HG02840 (cell line): ENCODE data around the gene IL32.
"Not testable (repeated sequence)": the region's sequence is repeated elsewhere in the genome, so short reads cannot be mapped to it uniquely, and the experiment has no call there.

ENCODE experiments used
- ATAC-seq: cut with Tn5 transposase; IDR thresholded peaks from one replicate; pipeline ENCODE4 v1.9.1; 2021; ENCODE audit warnings: mild to moderate bottlenecking, moderate library complexity, moderate number of reproducible peaks; ENCODE audit not compliant: unreplicated experiment, low FRiP score

IL32 gene

DNA sequence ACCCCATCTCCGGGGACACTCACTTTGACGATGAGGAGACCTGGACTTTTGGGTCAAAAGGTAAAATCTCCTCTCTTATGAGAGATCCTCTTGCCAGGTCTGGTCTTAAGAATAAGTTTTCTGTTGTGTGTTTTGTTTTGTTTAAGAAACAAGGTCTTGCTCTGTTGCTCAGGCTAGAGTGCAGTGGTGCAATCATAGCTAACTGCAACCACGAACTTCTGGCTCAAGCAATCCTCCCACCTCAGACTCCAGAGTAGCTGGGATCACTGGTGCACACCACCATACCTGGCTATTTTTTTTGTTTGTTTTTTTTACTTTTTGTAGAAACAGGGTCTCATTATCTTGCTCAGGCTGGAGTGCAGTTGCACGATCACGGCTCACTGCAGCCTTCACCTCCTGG lies 15.0 kb upstream of the IL32 start:
- ATAC-seq, result no peak

DNA sequence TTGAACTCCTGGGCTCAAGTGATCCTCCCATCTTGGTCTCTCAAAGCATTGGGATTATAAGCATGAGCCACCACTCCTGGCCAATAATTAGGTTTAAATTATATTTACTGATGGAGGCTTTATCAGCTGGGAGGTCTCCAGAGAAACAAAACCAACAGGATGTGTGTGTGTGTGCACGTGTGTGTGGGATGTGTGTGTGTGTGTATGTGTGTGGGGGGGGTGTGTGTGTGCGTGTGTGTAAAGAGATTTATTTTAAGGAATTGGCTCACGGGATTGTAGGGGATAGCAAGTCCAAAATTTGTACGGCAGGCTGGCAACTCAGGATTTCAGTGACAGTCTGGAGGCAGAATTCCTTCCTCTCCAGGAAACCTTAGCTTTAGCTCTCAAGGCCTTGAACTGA lies 14.4 kb upstream of the IL32 start:
- no peak for ATAC-seq

DNA sequence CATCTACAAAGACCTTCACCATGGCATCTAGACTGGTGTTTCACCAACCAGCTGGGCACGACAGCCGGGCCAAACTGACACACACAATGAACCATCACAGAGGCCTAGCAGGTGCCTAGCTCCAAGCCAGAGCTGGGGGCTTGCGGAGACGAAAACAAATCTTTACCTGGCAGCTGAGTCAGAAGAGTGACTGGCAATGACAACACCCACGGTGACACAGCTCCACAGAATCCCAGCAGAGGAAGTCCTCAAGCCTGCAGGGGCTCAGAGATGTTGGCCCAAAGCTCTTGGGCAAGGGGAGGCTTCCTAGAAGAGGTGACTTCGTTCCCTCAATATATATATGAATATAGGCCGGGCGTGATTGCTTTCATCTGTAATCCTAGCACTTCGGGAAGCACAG lies 13.9 kb upstream of the IL32 start:
- ATAC-seq, result no peak

DNA sequence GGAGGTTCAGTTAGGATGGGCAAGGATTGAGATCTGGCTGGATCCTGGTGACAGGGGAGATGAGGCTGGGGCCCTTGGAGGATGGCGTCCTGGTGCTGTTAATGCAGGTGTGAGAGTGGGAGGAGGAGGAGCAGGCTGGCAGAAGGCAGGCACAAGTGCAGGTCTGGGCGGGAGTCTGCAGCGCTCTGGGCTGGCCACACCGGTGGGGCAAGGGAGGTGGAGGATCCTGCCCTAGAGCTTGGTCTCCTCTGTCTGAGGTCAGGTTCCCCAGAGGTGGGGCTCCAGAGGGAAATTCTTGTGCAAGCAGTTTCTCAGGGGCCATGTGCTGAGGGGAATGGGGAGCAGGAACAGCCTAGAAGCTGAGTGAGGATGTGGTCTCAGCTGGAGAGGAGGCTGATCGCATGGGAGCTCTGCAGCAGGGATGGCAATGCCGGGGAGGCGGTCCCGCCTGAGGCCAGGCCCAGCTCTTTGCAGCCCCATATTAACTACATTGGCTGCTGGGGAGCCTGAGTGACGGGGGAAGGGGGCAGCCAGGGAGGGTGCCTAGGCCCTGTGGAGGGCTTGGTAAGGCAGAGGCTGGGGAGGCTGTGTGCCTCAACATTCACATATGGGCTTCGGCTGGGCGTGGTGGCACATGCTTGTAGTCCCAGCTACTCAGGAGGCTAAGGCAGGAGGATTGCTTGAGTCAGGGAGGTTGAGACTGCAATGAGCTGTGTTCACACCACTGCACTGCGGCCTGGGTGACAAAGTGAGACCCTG lies 12.7 kb upstream of the IL32 start:
- not testable (repeated sequence) for ATAC-seq

DNA sequence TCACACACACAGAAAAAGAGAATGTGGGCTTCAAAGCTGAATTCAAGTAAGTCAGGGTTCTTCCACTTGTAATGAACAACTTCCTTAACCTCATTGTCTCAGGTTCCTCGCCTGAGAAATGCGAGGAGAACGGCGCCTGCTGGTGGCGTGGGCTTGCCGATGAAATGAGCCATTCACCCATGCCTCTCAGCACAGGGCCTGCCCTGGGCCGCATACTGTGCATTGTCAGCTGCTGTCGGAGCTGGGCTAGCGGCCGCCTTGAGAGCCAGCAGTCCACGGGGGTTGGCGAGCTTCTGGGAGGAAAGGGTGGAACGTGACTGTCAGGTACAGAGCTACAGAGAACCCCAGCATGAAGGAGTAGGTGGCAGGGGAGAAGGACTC lies 12.1 kb upstream of the IL32 start:
- ATAC-seq, result not testable (repeated sequence)

DNA sequence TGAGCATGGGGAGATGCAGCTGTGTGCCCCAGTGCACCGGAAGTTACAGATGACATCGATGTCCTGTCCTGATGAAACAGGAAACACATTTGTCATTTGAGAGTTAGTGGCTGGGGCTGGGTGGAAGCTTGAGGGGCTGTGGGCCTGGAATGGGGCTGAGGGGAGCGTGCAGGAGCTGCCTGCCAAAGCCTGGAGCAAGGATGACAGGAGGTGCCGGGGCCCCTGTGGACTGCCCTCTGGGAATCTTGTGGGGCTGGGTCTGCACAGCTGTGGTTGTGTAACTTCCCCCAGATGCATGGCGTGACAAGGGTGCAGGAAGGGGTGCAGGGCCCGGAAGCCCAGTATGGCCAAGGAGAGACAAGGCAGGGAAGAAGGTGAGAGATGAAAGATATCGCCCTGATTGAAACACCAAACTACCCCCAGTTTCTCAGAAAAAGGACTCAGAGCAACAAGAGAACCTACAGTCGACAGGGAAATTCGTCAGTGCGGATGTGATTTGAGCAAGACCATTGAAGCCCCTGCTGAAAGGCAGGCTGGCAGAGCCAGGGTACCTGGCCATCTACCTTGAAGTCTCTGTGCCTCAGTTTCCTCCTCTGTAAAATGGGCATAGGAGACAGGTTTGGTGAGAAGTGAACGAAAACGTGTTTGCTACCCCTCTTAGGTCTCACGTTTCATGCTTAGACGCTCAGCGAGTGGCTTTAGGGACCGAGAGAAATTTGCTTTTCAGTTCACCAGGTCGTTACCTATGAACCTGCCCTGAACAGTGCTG lies 10.3 kb upstream of the IL32 start:
- no peak for ATAC-seq

DNA sequence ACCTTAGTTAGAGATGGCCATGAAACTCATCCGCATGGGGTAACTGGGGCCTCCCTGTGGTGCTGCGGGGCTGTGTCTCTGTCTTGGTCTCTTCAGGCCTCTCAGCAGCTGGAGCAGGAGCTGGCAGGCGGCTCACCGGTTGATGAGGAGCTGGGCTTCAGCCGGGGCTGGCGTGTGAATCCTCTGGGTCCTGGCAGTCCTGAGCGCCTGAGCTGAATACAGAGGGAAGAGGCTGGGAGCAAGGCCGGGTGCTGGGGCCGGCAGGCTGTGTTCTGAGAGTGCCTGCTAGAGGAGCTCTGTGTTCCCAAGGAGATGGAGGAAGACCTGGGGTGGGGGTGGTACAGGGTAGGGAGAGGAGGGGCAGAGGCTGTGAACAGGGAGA lies 9.7 kb upstream of the IL32 start:
- not testable (repeated sequence) for ATAC-seq

DNA sequence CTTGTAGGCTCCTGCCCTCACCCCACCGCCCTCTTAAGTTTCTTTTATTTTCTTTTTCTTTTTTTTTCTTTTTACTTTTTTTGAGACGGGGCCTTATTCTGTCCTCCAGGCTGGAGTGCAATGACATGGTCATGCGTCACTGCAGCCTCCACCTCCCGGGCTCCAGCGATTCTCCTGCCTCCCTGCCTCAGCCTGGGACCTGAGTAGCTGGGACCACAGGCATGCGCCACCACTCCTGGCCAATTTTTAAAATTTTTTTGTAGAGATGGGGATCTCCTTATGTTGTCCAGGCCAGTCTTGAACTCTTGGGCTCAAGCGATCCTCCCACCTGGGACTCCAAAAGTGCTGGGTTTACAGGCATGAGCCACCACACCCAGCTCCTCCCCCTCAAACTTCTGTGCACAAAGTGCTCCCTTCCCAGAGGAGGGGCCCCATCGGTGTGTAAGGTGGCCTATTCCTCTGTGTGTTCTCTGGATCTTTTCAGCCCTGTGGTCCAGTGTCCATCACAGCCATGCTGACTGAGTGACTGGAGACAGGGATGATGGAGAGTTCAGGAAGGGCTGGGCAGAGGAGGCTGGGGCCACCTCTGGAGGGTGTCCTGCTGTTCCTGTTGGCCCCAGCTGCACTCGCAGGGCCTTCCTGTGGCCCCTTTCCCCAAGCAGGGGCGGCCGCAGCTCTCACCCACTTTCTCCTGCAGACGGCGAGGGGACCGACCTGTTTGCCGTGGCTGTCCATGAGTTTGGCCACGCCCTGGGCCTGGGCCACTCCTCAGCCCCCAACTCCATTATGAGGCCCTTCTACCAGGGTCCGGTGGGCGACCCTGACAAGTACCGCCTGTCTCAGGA lies 8.9 kb upstream of the IL32 start:
- ATAC-seq, result no peak

DNA sequence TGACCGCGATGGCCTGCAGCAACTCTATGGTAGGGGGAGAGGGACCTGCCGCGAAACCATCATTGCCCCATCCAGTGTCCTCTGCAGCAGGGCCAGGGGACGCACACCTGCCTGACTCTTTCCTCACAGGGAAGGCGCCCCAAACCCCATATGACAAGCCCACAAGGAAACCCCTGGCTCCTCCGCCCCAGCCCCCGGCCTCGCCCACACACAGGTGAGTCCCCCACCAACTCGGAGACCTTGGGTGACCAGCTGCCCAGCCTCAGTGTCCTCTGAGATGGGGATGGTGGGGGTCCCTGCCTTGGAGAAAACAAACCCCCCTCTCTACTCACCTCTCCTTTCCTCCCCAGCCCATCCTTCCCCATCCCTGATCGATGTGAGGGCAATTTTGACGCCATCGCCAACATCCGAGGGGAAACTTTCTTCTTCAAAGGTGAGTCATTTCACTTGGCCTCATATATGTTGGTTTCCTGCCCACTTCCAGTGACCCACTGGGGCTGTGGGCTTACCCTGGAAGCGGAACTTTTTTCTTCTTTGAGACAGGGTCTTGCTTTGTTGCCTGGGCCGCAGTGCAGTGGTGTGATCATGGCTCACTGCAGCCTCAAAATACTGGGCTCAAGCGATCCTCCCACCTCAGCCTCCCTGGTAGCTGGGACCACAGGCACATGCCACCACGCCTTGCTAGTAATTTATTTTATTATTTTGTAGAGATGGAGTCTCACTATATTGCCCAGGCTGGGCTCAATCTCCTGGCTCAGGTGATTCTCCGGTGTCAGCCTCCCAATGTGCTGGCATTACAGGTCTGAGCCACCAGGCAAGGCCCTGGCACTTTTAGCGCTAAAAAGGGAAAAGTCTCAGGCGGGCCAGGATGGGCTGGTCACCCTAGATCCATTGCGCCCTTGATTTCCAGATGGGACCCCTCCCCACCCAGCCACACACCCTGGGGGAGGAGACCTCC lies 8.0 kb upstream of the IL32 start:
- no peak for ATAC-seq

DNA sequence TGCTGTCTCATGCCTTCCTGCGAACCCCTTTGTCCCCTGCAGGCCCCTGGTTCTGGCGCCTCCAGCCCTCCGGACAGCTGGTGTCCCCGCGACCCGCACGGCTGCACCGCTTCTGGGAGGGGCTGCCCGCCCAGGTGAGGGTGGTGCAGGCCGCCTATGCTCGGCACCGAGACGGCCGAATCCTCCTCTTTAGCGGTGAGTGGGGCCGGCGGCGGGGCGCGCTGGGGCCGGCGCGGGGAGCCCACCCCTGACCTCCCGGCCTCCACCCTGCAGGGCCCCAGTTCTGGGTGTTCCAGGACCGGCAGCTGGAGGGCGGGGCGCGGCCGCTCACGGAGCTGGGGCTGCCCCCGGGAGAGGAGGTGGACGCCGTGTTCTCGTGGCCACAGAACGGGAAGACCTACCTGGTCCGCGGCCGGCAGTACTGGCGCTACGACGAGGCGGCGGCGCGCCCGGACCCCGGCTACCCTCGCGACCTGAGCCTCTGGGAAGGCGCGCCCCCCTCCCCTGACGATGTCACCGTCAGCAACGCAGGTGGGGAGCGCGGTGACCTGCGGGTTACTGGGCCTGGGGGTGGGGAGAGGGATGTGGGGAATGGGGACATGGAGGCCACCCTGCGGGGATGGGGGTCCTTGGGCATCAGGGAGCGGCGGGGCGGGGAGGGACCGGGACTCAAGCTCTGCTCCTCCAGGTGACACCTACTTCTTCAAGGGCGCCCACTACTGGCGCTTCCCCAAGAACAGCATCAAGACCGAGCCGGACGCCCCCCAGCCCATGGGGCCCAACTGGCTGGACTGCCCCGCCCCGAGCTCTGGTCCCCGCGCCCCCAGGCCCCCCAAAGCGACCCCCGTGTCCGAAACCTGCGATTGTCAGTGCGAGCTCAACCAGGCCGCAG lies 7.1 kb upstream of the IL32 start:
- ATAC-seq, result peak; percentile 19

DNA sequence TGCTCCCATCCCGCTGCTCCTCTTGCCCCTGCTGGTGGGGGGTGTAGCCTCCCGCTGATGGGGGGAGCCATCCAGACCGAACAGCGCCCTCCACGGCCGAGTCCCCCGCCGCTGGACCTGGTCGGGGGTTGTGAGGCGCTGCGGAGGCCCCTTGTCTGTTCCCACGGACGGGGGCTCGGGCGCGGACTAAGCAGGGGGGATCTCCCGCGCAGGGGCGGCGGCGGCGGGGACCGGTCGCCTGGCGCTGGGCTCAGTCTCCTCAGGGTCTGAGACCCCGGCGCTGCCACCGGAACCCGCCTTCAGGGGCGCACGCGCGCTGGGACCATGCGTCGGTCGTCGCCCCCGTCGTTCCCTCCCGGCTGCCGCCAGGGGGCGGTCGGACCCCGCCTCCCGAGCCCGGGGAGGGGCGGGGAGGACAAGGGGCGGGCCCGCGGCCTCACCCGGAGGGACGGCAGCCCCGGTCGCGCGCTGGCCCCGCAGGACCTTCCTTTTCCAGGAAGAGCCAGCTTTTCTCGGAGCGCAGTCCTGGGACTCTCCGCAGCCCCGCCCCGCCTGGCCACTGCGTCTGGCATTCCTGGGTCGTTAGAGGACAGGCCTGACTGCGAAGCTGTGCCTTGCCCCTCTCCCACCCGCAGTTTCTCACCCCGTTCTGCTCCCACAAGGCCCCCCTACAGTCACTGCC lies 6.3 kb upstream of the IL32 start:
- peak; percentile 79 for ATAC-seq

DNA sequence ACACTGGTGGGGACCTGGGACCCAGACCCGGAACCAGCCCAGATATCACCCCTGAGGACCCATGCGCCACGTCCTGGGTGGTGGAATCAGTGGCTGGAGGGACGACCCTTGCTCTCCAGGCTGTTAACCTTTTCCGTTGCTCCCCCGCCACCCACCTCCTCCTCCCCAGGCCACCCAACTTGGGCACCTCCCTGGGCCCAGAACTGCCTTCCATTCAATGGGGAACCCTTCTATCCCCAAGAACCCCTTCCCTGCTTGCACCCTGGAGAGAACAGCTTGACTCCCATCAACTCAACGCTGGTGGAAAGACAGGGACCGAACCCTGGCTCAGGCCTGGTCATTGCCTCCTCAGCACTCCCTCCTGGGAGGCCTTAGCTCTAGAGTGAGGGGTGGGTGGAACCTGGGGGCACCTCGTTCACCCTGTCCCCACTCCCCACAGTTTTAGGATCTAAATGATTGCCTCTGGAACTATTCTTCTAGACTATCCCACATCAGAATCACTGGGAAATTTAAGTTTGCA lies 5.7 kb upstream of the IL32 start:
- ATAC-seq, result peak; percentile 8

DNA sequence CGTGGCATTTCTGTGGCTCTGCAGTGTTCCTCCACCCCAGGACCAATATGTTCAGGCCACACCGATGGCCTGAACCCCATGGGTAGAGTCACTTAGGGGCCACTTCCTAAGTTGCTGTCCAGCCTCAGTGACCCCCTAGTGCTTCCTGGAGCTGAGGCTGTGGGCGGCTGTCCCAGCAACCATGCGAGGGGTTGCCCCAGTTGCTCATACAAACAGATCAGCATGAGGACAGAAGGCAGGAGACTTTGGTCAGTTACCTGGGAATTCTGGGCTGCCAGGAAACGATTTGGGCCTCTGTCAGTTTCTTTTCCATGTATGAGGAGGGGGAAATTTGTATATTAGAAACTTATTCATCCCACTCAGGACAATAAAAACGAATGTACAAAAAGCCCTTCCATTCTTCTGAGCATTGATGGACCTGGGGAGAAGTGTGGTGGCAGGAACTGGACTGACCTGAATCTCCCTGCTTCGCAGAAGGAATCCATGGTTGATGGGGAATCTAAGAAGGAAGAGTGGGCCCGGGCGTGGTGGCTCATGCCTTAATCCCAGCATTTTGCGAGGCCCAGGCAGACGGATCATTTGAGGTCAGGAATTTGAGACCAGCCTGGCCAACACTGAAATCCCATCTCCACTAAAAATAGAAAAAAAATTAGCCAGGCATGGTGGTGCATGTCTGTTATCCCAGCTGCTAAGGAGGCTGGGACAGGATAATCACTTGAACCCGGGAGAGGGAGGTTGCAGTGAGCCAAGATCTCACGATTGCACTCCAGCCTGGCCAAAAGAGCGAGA lies 4.9 kb upstream of the IL32 start:
- no peak for ATAC-seq

DNA sequence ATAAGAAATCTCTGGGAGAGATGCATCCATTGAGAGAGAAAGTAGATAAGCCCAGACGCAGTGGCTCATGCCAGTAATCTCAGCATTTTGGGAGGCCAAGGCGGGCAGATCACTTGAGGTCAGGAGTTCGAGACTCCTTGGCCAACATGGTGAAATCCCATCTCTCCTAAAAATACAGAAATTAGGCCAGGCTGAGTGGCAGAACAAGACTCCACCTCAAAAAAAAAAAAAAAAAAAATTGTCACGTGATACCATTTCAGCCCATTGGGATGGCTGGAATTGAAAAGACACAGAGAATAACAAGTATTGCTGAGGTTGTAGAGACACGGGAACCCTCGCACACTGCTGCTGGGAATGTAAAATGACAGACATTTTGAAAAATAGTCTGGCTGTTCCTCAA lies 2.9 kb upstream of the IL32 start:
- ATAC-seq, result no peak

DNA sequence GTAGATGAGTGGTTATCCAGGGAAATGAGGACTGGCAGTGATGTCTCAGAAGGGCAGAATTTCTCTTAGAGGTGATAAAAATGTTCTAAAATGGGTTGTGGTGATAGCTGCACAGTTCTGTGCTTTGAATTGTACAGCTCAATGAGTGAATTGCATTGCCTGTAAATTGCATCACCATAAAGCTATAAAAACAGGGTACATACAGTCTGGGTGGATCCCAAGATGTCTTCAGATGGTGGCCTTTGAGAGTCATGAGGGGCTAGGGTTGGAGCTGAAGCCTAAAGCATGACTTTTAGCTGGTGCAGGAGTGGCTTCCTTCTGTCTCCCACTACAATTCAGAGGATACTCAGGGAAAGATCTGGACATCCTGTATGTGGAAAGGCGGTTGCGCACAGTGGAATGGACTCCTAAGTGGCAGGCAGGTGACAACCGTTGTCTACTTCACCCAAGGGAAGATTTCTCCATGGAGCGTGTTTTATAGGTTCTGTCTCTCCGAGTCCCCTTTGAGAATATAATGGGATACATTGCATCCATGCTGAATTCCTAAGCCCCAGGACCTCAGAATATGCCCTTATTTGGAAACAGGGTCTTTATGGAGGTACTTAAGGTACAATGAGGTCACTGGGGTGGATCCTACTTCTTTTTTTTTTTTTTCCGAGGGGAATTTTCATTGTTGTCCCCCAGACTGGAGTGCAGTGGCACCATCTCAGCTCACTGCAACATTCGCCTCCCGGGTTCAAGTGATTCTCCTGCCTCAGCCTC lies 1.6 kb upstream of the IL32 start:
- no peak for ATAC-seq

DNA sequence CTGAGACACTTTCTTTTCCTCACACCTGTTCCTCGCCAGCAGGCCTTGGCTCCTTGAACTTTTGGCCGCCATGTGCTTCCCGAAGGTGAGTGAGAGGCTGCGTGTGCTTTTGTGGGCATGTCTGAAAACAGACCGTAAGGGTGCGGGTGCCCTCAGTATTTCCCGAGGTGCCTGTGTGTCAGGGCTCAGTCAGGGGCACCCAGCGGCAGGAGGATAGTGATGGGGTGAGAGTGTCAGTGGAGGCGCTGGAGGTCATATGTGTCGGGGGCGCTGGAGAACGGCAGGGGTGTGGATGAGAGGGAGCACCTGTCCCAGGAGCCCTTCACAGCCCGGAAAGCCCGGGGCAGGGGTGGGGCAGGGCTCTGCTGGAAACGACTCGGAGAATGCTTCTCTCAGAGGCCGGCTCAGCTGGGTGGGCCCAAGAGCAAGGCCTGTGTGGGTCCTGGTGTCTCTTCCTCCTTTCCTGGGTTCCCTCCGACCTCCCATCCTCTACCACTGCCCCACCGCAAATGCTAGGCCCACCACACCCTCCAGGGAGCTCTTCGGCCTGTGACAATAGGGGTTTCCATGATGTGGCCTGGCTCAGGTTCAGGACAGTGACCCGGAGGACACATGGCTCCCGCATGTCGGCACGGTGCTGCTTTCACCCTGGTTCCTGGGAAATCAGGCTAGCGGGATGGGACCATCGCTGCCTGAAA lies 451 bp downstream of the IL32 start:
- no peak for ATAC-seq
